Thyroid gland (tissue), 4 donors: ENCODE results near the gene UBE2Q2. TPM values are rescaled to one million over a fixed set of nuclear protein-coding genes. Genes with fewer than 3 reads are reported as not detected.
"Not testable (repeated sequence)": the region's sequence is repeated elsewhere in the genome, so short reads cannot be mapped to it uniquely, and the experiment has no call there.

Source experiments
- DNase-seq, 2 donors: peaks; one replicate each; pipeline ENCODE4 v3.0.0-alpha.2; 2019
- H3K27ac ChIP-seq, 3 donors: fragments of 200-600 bp; sonication (generic); 1 replicate in 2 of 3; 2 replicates in 1 of 3; pipeline ENCODE4 v1.5.1; 2016 to 2019; ENCODE audit warnings: mild to moderate bottlenecking in 1 of 3, moderate library complexity in 1 of 3
- H3K27me3 ChIP-seq: fragments of 200-600 bp; sonication (generic); one replicate; pipeline ENCODE4 v1.5.1; 2019
- H3K36me3 ChIP-seq, 2 donors: fragments of 200-600 bp; sonication (generic); one replicate each; pipeline ENCODE4 v1.5.1; 2016 to 2019
- H3K4me1 ChIP-seq, 2 donors: fragments of 200-600 bp; sonication (generic); one replicate each; pipeline ENCODE4 v1.5.1; 2017 to 2019
- H3K4me3 ChIP-seq, 3 donors: fragments of 200-600 bp; sonication (generic); replicated peaks in 1 of 3; 1 replicate in 2 of 3; 2 replicates in 1 of 3; pipeline ENCODE4 v1.5.1; 2016; ENCODE audit warnings: mild to moderate bottlenecking in 1 of 3
- H3K9me3 ChIP-seq: fragments of 200-600 bp; sonication (generic); one replicate; pipeline ENCODE4 v1.5.1; 2017
- CTCF ChIP-seq, 6 experiments: fragments of 200-600 bp in 3 of 6; fragments of 450-650 bp in 3 of 6; sonication (generic) in 3 of 6; IDR thresholded peaks; one replicate each; pipeline ENCODE4 v1.5.1; 2016 to 2019; ENCODE audit warnings: antibody characterized with exemption in 6 of 6, mild to moderate bottlenecking in 2 of 6, inconsistent platforms in 1 of 6, moderate library complexity in 1 of 6
- POLR2A ChIP-seq, 2 donors: fragments of 450-650 bp; IDR thresholded peaks; one replicate each; pipeline ENCODE4 v1.6.1; 2017; ENCODE audit warnings: antibody characterized with exemption in 2 of 2, mild to moderate bottlenecking in 2 of 2, moderate library complexity in 1 of 2
- WGBS, 2 donors: methylation state at CpG; one replicate each; pipeline ENCODE4 v1.1.5; 2017; 5-methylcytosine and 5-hydroxymethylcytosine counted together
- intact Hi-C: fragments of 100-400 bp; cut with DNase I; formaldehyde crosslinking; loops from one replicate; pipeline ENCODE4 v1.15.1; 2023
- total RNA-seq, 4 donors: library from RNA; depleted of rRNA; stranded (reverse); fragments of >200 nt; gene quantifications; one replicate each; pipeline ENCODE4 v1.2.3, GENCODE V29; 2016

UBE2Q2 gene
- total RNA-seq, 4 donors from 2014 or later: 35.8 to 52.3 (median 44.9) TPM

DNA sequence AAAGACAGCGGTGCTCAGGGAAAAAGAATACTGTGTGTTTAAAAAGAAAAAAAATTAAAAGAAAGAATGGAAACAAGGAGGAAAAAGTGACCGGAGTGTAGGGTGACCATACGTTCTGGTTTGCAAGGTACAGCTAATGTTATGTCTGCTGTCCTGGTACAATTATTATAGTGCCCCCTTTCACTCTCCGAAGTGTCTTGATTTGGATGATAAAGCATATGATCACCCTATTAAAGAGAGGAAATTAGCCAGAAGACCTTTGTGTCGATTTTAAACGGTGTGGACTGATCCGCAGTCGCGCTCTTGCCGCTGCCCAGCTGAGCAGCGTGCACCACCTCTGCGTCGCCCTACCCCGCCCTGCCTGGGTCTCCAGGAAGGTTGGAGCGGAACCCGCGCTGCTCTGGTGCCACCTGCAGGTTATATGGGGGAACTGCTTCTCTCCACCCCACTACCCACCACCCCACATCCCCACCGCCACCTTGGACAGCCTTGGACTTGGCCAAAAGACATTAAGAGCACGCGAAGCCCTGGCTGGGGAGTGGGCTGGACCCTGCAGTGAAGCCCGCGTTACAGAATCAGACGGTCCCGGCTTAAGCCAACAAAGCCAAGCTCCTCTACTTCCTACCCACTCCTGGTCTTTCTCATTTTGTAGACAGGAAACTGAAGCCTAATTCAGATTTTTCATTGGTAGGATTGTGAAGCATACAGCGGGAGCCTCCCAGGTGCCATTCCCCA is 41.2 kb upstream of the UBE2Q2 start:
- DNase-seq: peak; percentile 78 to 84
- 5 to 6% methylated on average over 23 to 25 of the region's 25 CpGs for WGBS, 2 donors
- H3K9me3 ChIP-seq: no peaks in the 10 kb centered on the region

DNA sequence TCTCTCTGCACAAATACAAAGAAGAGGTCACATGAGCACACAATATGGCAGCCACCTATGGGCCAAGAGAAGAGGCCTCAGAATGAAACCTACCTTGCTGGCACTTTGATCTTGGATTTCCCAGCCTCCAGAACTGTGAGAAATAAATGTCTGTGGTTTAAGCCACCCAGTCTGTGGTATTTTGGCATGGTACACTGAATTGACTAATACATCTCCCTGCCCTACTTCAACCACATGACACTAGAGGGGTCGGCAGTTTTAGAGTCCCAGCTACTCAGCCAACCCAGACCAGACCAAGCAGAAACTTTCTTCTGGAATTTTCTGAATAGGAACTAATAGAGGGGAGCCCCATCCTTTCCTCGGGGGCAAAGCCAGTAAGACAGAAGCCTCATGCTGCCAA is 35.8 kb upstream of the UBE2Q2 start:
- not testable (repeated sequence) for H3K27me3 ChIP-seq, H3K9me3 ChIP-seq, H3K27ac ChIP-seq, H3K36me3 ChIP-seq, H3K4me1 ChIP-seq, DNase-seq, H3K4me3 ChIP-seq
- WGBS, 2 donors: 18 to 51% methylated on average over 2 of the region's 2 CpGs
- intact Hi-C loops: loop anchor here (10.0 kb wide), 1 partner anchor 83 kb away; a partner anchor contains a TSS

More for the DNA sequence above, 41.2 kb upstream of the UBE2Q2 start:
- H3K4me1 ChIP-seq: no peaks in the 10 kb centered on the region
- no peaks in the 10 kb centered on the region for H3K27me3 ChIP-seq
- TF ChIP-seq POLR2A (IDR thresholded peaks at IDR 0.05): no peak
- TF ChIP-seq CTCF (IDR thresholded peaks at IDR 0.05): peak; percentile 67 to 97 (median 84)
- no peak overlapping the region for H3K4me3 ChIP-seq
- no peak overlapping the region for H3K27ac ChIP-seq
- intact Hi-C loops: loop anchor here (5.0 to 10.0 kb wide), 2 partner anchors 77 to 115 kb away; a partner anchor contains a TSS
- no peaks in the 10 kb centered on the region for H3K36me3 ChIP-seq

GRCh38 chr15:75808009-75808408 is 35.2 kb upstream of the UBE2Q2 start:
- H3K27me3 ChIP-seq, H3K36me3 ChIP-seq, H3K9me3 ChIP-seq, DNase-seq, H3K4me3 ChIP-seq, H3K27ac ChIP-seq, H3K4me1 ChIP-seq: not testable (repeated sequence)
- intact Hi-C loops: loop anchor here (10.0 kb wide), 1 partner anchor 83 kb away; a partner anchor contains a TSS
- WGBS, 2 donors: 91 to 97% methylated on average over 5 to 6 of the region's 6 CpGs

DNA sequence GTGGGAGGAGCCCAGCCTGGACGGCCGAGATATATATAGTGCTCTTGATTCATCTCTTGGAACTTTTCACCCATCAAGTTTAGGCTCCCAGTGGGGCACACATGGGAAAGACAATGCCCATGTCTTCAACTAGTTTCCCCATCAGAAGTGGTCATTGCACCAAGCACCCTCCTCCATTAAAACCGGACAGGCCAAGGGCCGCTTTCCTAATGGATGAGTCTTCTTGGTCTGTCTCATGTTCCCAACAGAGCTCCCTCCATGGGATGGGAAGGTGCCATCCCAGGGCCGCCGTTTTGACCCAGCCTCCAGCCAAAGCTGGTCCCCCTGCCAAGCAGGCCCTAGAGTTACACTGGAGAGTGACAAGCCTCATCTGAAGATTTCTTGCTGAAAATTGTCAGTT is 34.7 kb upstream of the UBE2Q2 start:
- no peaks in the 10 kb centered on the region for H3K4me1 ChIP-seq
- TF ChIP-seq CTCF (IDR thresholded peaks at IDR 0.05): no peak
- no peak for TF ChIP-seq POLR2A (IDR thresholded peaks at IDR 0.05)
- H3K27ac ChIP-seq: no peak overlapping the region
- intact Hi-C loops: loop anchor here (10.0 kb wide), 1 partner anchor 84 kb away; a partner anchor contains a TSS
- no peaks in the 10 kb centered on the region for H3K36me3 ChIP-seq
- DNase-seq: no peak
- H3K4me3 ChIP-seq: no peak overlapping the region
- no peaks in the 10 kb centered on the region for H3K27me3 ChIP-seq
- WGBS, 2 donors: 85 to 86% methylated on average over 6 of the region's 6 CpGs
- H3K9me3 ChIP-seq: no peaks in the 10 kb centered on the region

DNA sequence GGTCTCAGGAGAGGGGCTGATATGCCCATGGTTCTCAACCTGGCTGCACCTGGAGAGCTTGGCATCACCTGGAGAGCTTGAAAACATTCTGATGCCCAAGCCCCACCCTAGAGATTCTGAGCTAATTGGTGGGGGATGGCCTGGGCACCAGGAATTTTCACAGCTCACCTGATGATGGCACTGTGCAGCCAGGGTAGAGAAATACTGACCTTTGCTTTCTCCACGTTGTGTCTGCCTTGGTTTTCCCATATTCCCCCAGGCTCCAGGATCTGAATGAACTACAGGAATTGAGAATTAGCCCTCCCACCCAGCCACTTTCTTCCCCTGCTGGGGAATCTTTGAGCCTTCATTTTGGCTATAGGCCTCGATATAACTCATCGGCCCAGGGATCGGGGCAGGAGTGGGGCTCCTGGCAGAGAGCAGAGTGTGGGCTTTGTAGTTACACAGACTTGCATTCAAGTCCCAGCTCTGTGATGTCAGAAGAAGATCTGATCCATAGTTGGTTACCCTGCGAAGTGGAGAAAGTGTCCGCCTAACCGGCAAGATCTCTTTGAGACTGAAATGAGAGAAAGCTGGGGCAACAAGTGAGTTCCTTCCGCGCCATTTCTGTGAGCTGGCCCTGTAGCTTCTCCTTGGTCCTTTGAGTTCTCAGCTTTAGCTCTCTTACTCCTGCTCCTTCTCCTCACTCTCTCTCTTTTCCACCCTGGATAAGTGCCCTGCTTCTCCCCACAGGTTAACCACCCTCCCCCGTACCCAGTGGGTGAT is 33.1 kb upstream of the UBE2Q2 start:
- H3K27ac ChIP-seq: no peak overlapping the region
- no peaks in the 10 kb centered on the region for H3K36me3 ChIP-seq
- DNase-seq: no peak
- peak in 3 of 6 experiments; percentile 4 to 26 (median 11) for TF ChIP-seq CTCF (IDR thresholded peaks at IDR 0.05)
- no peak for TF ChIP-seq POLR2A (IDR thresholded peaks at IDR 0.05)
- intact Hi-C loops: loop anchor here (10.0 kb wide), 1 partner anchor 85 kb away; a partner anchor contains a TSS
- H3K4me3 ChIP-seq: no peak overlapping the region
- H3K9me3 ChIP-seq: no peaks in the 10 kb centered on the region
- no peaks in the 10 kb centered on the region for H3K4me1 ChIP-seq
- H3K27me3 ChIP-seq: no peaks in the 10 kb centered on the region
- WGBS, 2 donors: 69 to 78% methylated on average over 10 of the region's 10 CpGs
